HG03575 (cell line): ENCODE results near the gene ZNF132.

ENCODE experiments used
- ATAC-seq: cut with Tn5 transposase; IDR thresholded peaks from one replicate; pipeline ENCODE4 v1.9.1; 2021; ENCODE audit not compliant: unreplicated experiment, insufficient number of reproducible peaks, low FRiP score; ENCODE audit errors: extremely low read depth

The ZNF132 gene

GRCh38 chr19:58395220-58395978 is 44.6 kb downstream of the ZNF132 start, which contains the start of gene RNF225:
TSS of gene RNF225 (plus strand) at chr19:58395656. CDS start at chr19:58396090, 434 bp downstream.
- ATAC-seq: no peak

DNA sequence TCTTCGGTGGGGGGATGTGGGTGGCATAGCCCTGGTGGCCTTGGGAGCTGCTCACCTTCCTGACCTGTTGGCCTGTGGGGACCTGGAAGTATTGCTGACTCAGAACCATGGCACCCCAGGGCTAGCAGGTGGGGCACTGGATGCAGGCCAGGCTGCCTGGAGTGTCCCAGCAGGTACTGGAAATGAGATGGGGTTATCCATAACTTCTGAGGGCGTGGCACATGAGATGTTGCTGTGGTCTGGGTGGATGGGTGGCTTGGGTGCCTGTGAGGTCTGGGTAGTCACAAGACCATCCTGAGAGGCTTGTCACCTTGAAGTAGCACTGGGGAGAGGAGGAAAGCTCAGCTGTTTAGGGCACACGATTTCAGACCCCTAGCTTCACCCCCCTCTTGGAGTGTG is 45.1 kb downstream of the ZNF132 start:
- no peak for ATAC-seq

- no peak for ATAC-seq
These were observed 46.3 kb downstream of the ZNF132 start for GRCh38 chr19:58393725-58394033.

DNA sequence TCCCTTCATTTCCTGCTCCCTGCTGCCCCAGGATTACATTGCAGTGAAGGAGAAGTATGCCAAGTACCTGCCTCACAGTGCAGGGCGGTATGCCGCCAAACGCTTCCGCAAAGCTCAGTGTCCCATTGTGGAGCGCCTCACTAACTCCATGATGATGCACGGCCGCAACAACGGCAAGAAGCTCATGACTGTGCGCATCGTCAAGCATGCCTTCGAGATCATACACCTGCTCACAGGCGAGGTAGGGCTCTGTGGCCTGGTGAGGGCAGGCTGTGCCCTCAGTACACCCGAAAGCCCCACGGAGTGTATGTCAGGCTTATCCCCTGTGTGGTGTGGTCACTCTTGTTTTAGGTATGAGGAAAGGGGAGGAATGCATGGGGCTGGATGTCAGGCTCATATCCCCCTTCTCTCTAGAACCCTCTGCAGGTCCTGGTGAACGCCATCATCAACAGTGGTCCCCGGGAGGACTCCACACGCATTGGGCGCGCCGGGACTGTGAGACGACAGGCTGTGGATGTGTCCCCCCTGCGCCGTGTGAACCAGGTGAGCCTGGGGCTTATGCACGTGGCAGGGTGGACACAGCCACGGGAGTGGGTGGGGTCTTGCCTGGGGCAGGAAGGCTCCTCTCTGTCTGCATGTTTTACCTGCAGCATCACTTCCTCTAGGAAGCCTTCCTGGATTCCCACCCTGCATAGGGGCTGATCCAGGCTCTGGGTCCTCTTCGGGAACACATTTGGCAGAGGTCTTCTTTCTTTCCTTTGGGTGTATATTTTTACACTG is 46.8 kb downstream of the ZNF132 start:
- no peak for ATAC-seq

GRCh38 chr19:58388175-58388526 is 51.8 kb downstream of the ZNF132 start:
- no peak for ATAC-seq

GRCh38 chr19:58387338-58388174 is 52.4 kb downstream of the ZNF132 start:
- no peak for ATAC-seq

DNA sequence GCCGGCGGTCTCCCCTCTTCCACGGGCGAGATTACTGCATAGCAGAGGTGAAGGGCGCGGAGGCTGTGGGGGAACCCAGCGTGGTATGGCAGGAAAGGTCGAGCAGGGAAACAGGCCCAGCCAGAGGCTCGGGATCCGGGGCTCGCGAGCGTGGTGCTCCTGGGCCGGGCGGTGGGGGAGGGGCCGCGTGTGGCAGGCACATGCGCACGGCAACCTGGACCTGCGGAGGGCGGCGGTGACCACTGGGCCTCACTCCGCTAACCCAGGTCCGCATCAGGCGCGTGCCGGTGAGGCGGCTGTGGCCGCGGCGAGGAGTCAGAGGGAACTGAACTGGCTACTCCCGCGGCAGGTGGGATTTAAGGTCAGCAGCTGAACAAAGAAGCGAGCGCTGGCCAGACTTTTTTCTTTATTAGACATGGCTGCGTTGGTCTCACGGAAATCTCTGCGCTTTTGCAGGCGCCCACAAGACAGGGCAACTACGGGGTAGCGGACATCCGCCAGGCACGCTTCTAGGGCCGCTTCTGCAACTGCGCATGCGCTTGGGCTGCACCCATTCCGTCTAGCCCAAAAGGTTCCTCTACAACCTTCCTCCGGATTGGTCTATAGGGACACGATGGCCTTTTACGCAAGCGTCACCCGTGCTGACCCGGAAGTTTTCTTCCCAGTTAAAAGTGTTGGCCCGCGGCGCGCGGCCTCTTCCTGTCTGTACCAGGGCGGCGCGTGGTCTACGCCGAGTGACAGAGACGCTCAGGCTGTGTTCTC is 53.2 kb downstream of the ZNF132 start, which contains the start of gene RPS5:
TSS of gene RPS5 (plus strand) at position 694 of the 762 bp plus-strand sequence. CDS start 869 bp downstream, outside the sequence.
- ATAC-seq: peak; percentile 65

GRCh38 chr19:58385891-58386575 is 53.9 kb downstream of the ZNF132 start:
- ATAC-seq: no peak

GRCh38 chr19:58385313-58385890 is 54.6 kb downstream of the ZNF132 start:
- no peak for ATAC-seq

- ATAC-seq: no peak
These were observed 56.9 kb downstream of the ZNF132 start for GRCh38 chr19:58382997-58383603.
